H1 (cell line): Measurements from ENCODE around the gene EMC10. TPM values are rescaled to one million over a fixed set of nuclear protein-coding genes. Genes with fewer than 3 reads are reported as not detected.

Experiments
- CTCF ChIA-PET: fragments of 300-600 bp; sonication (Branson Sonifier 250); formaldehyde crosslinking; loops from one replicate; lab custom pipeline; 2021; ENCODE audit not compliant: partially characterized antibody; lab: Charles Lee
- POLR2A ChIA-PET: fragments of 300-600 bp; sonication (Branson Sonifier 250); formaldehyde crosslinking; loops from one replicate; lab custom pipeline; 2021; ENCODE audit warnings: inconsistent platforms; ENCODE audit not compliant: partially characterized antibody; lab: Charles Lee
- DNase-seq, 2 experiments: peaks; one replicate each; pipeline versions ENCODE4 v3.0.0 to v3.0.0-alpha.2; 2010 to 2022; ENCODE audit warnings: low spot score in 2 of 2, low read depth in 1 of 2, mixed read lengths in 1 of 2
- FAIRE-seq: peaks from 2 replicates; lab custom pipeline; 2011; peaks lifted over from hg19 to GRCh38; lab: Jason Lieb, UNC
- H2AFZ ChIP-seq: 2 replicates; pipeline ENCODE4 v1.8.1; 2012; ENCODE audit warnings: low read length, inconsistent platforms
- H2AK5ac ChIP-seq: 2 replicates; pipeline ENCODE4 v1.6.1; 2013; ENCODE audit warnings: low read depth, low read length
- H2BK120ac ChIP-seq: replicated peaks from 2 replicates; pipeline ENCODE3; 2013; ENCODE audit warnings: low read depth, low read length, inconsistent platforms
- H2BK12ac ChIP-seq: 2 replicates; pipeline ENCODE4 v1.6.1; 2013; ENCODE audit warnings: low read depth, low read length
- H2BK15ac ChIP-seq: 2 replicates; pipeline ENCODE4 v1.6.1; 2013; ENCODE audit warnings: low read length
- H2BK20ac ChIP-seq: 2 replicates; pipeline ENCODE4 v1.6.1; 2013; ENCODE audit warnings: low read length
- H2BK5ac ChIP-seq: 2 replicates; pipeline ENCODE4 v1.6.1; 2013; ENCODE audit warnings: low read depth, low read length
- H3K14ac ChIP-seq: 2 replicates; pipeline ENCODE4 v1.6.1; 2013; ENCODE audit warnings: inconsistent platforms; ENCODE audit not compliant: insufficient read length
- H3K18ac ChIP-seq: 2 replicates; pipeline ENCODE4 v1.6.1; 2013; ENCODE audit warnings: low read length; ENCODE audit errors: extremely low read depth
- H3K23ac ChIP-seq: 2 replicates; pipeline ENCODE4 v1.6.1; 2013; ENCODE audit warnings: inconsistent platforms; ENCODE audit not compliant: insufficient read length
- H3K23me2 ChIP-seq: 2 replicates; pipeline ENCODE4 v1.6.1; 2013; ENCODE audit warnings: low read depth, low read length
- H3K27ac ChIP-seq: 2 replicates; pipeline ENCODE4 v1.6.1; 2011; ENCODE audit warnings: low read depth, low read length, inconsistent platforms
- H3K27me3 ChIP-seq, 4 experiments: replicated peaks in 1 of 4; 1 replicate in 1 of 4; 2 replicates in 3 of 4; pipeline versions ENCODE4 v1.6.1 to v1.8.1; 2011 to 2013; ENCODE audit warnings: low read length in 3 of 4, mild to moderate bottlenecking in 3 of 4, inconsistent platforms in 2 of 4, mixed read lengths in 2 of 4, moderate library complexity in 1 of 4; ENCODE audit not compliant: control insufficient read depth in 3 of 4, insufficient read depth in 3 of 4; ENCODE audit errors: extremely low read depth in 1 of 4
- H3K36me3 ChIP-seq, 4 experiments: 2 replicates each; pipeline versions ENCODE4 v1.6.1 to v1.8.1; 2011 to 2013; ENCODE audit warnings: mild to moderate bottlenecking in 4 of 4, low read length in 3 of 4, moderate library complexity in 2 of 4, control low read depth in 1 of 4, inconsistent platforms in 1 of 4; ENCODE audit not compliant: insufficient read depth in 4 of 4, control insufficient read depth in 2 of 4
- H3K4ac ChIP-seq: replicated peaks from 2 replicates; pipeline ENCODE3; 2013; ENCODE audit warnings: low read length, low read depth, mixed read lengths, inconsistent platforms; ENCODE audit not compliant: insufficient read length
- H3K4me1 ChIP-seq, 4 experiments: replicated peaks in 1 of 4; 1 replicate in 1 of 4; 2 replicates in 3 of 4; pipeline versions ENCODE4 v1.6.1 to v1.8.1; 2011 to 2013; ENCODE audit warnings: low read length in 3 of 4, inconsistent platforms in 2 of 4, mixed read lengths in 1 of 4; ENCODE audit not compliant: insufficient read depth in 4 of 4, control insufficient read depth in 3 of 4
- H3K4me2 ChIP-seq, 2 experiments: 2 replicates each; pipeline versions ENCODE4 v1.6.1 to v1.8.1; 2011 to 2013; ENCODE audit warnings: low read depth in 2 of 2, low read length in 2 of 2, control low read depth in 1 of 2, inconsistent platforms in 1 of 2, mild to moderate bottlenecking in 1 of 2; ENCODE audit not compliant: insufficient read depth in 1 of 2
- H3K4me3 ChIP-seq, 4 experiments: fragments of 200-600, 300-600 bp in 1 of 4; sonication (generic), shearing (Covaris generic), sonication (Bioruptor Twin) in 1 of 4; 2 replicates each; pipeline versions ENCODE4 v1.5.1 to v1.8.1; 2011 to 2016; ENCODE audit warnings: low read length in 4 of 4, low read depth in 3 of 4, control low read depth in 2 of 4, inconsistent platforms in 2 of 4, mild to moderate bottlenecking in 2 of 4, mixed read lengths in 1 of 4, moderate library complexity in 1 of 4; ENCODE audit not compliant: insufficient read depth in 2 of 4; ENCODE audit errors: extremely low read depth in 1 of 4
- H3K56ac ChIP-seq: replicated peaks from 2 replicates; pipeline ENCODE3; 2013; ENCODE audit warnings: low read depth, mild to moderate bottlenecking, mixed read lengths, low read length, inconsistent platforms; ENCODE audit not compliant: insufficient read length
- H3K79me1 ChIP-seq: 2 replicates; pipeline ENCODE4 v1.6.1; 2013; ENCODE audit warnings: low read depth, low read length, control low read depth
- H3K79me2 ChIP-seq, 2 experiments: 2 replicates each; pipeline versions ENCODE4 v1.6.1 to v1.8.1; 2012 to 2013; ENCODE audit warnings: low read length in 2 of 2, mild to moderate bottlenecking in 2 of 2, inconsistent platforms in 1 of 2; ENCODE audit not compliant: insufficient read depth in 2 of 2, control insufficient read depth in 1 of 2
- H3K9ac ChIP-seq, 4 experiments: replicated peaks in 1 of 4; 1 replicate in 1 of 4; 2 replicates in 3 of 4; pipeline versions ENCODE4 v1.6.1 to v1.8.1; 2011 to 2013; ENCODE audit warnings: low read depth in 3 of 4, low read length in 3 of 4, control low read depth in 2 of 4, mild to moderate bottlenecking in 2 of 4, moderate library complexity in 2 of 4, inconsistent platforms in 1 of 4; ENCODE audit errors: extremely low read depth in 1 of 4
- H3K9me3 ChIP-seq, 2 experiments: 2 replicates each; pipeline versions ENCODE4 v1.6.1 to v1.8.1; 2012 to 2013; ENCODE audit warnings: mild to moderate bottlenecking in 2 of 2, moderate library complexity in 2 of 2, control low read depth in 1 of 2, inconsistent platforms in 1 of 2, low read depth in 1 of 2, low read length in 1 of 2, mixed read lengths in 1 of 2; ENCODE audit not compliant: insufficient read depth in 2 of 2
- H4K20me1 ChIP-seq, 2 experiments: replicated peaks in 1 of 2; 2 replicates each; pipeline versions ENCODE3 to v1.8.1; 2011 to 2013; ENCODE audit warnings: inconsistent platforms in 2 of 2, low read length in 2 of 2, mild to moderate bottlenecking in 1 of 2; ENCODE audit not compliant: insufficient read depth in 2 of 2, control insufficient read depth in 1 of 2
- H4K5ac ChIP-seq: 2 replicates; pipeline ENCODE4 v1.6.1; 2013; ENCODE audit warnings: low read length, low read depth, mixed read lengths, inconsistent platforms; ENCODE audit not compliant: insufficient read length
- H4K8ac ChIP-seq: 2 replicates; pipeline ENCODE4 v1.8.0; 2013; ENCODE audit warnings: mild to moderate bottlenecking, moderate library complexity, low read length, inconsistent platforms; ENCODE audit not compliant: insufficient read depth; ENCODE audit errors: extremely low read depth
- H4K91ac ChIP-seq: replicated peaks from 2 replicates; pipeline ENCODE3; 2013; ENCODE audit warnings: low read length, mixed read lengths, inconsistent platforms; ENCODE audit not compliant: insufficient read length
- CTCF ChIP-seq, 3 experiments: IDR thresholded peaks; 1 replicate in 2 of 3; 2 replicates in 1 of 3; pipeline versions ENCODE4 v1.5.1 to v1.6.1; 2011; ENCODE audit warnings: low read length in 3 of 3, mild to moderate bottlenecking in 3 of 3, inconsistent platforms in 2 of 3, low read depth in 1 of 3, moderate library complexity in 1 of 3; ENCODE audit not compliant: insufficient read depth in 1 of 3; ENCODE audit errors: control extremely low read depth in 1 of 3
- E2F6 ChIP-seq: IDR thresholded peaks from 2 replicates; pipeline ENCODE4 v1.6.1; 2012; ENCODE audit warnings: inconsistent platforms
- RAD21 ChIP-seq, 2 experiments: IDR thresholded peaks in 1 of 2; conservative IDR thresholded peaks in 1 of 2; 2 replicates each; pipeline ENCODE4 v1.6.1; 2011; ENCODE audit warnings: low read depth in 2 of 2, low read length in 2 of 2, improper control_type of control experiment in 1 of 2, inconsistent platforms in 1 of 2, mild to moderate bottlenecking in 1 of 2, moderate library complexity in 1 of 2
- WGBS, 2 experiments: shearing (Covaris generic) in 1 of 2; methylation state at CpG; one replicate each; pipeline versions ENCODE4 v1.1.6 to v1.1.7; 2013 to 2015; ENCODE audit warnings: low lambda C conversion rate in 2 of 2, mixed read lengths in 2 of 2, inconsistent platforms in 1 of 2, low coverage in 1 of 2, missing lambda C conversion rate in 1 of 2; ENCODE audit not compliant: insufficient replicate concordance in 2 of 2, insufficient coverage in 1 of 2, insufficient read length in 1 of 2; ENCODE audit errors: extremely low coverage in 1 of 2, missing lambda C conversion rate in 1 of 2; 5-methylcytosine and 5-hydroxymethylcytosine counted together
- polyA plus RNA-seq, 7 experiments: library from polyadenylated mRNA; depleted of rRNA in 3 of 7; stranded (reverse) in 5 of 7; unstranded in 2 of 7; fragments of >200 nt in 5 of 7; fragments of 200-250 nt in 2 of 7; gene quantifications; 1 replicate in 5 of 7; 2 replicates in 1 of 7; 4 replicates in 1 of 7; pipeline versions ENCODE4 v1.2.1 to v1.2.3, GENCODE V29; 2011 to 2013; ENCODE audit warnings: missing spikeins in 2 of 7, mixed read lengths in 2 of 7
- total RNA-seq: library from RNA; stranded (reverse); fragmentation: NEBNext Ultra II Directional; extraction: Animal tissue kit (Norgen Biotek cat#: 25700); gene quantifications from 2 replicates; pipeline ENCODE4 v1.2.1, GENCODE V29; 2021

The EMC10 gene
- total and polyA plus RNA-seq, 2 of the 8 experiments (the other 6 are each of a cell fraction or from before 2014, with no cell fraction given): 77.6 to 103 TPM

- Histone ChIP-seq H4K20me1 (peaks cover 0 to 4% of the 10 kb centered on the region in 2 experiments), H3K79me1 (no peaks in the 10 kb centered on the region), H3K4ac (no peak overlapping the region), H3K14ac (no peak overlapping the region), H3K27ac (no peak overlapping the region), H3K18ac (no peak overlapping the region), H2BK20ac (no peak overlapping the region), H3K23ac (no peak overlapping the region), H2BK120ac (no peak overlapping the region), H4K91ac (no peak overlapping the region), H3K4me2 (no peak overlapping the region), H4K8ac (no peak overlapping the region), H3K79me2 (no peaks in the 10 kb centered on the region), H2AFZ (no peak overlapping the region), H3K56ac (no peak overlapping the region), H3K9me3 (peaks cover 0 to 3% of the 10 kb centered on the region in 2 experiments; a peak in 1 of 4 replicates), H2AK5ac (no peak overlapping the region), H2BK5ac (no peak overlapping the region), H2BK12ac (no peak overlapping the region), H3K36me3 (0 out of 8 replicates have a peak, but pooled peaks cover 0 to 3% (median 0%) of the 10 kb centered on the region in 4 experiments), H3K4me3 (no peak overlapping the region), H2BK15ac (peak overlapping the region; percentile 46; the same call in 1 of the 2 replicates), H3K9ac (no peak overlapping the region; a peak in 1 of 7 replicates), H3K23me2 (no peaks in the 10 kb centered on the region; the same call in 1 of the 2 replicates), H3K27me3 (no peaks in the 10 kb centered on the region), H4K5ac (no peak overlapping the region), H3K4me1 (no peaks in the 10 kb centered on the region)
- CTCF ChIA-PET: interaction anchor here (0.6 to 17.1 kb wide), 38 partner anchors 10 to 270 kb away, joined by 3 to 269 read pairs (median 7); partner anchors contain the start of genes ASPDH, JOSD2, NR1H2 and POLD1
- POLR2A ChIA-PET: interaction anchor here (1.3 to 2.0 kb wide), 3 partner anchors 19 to 243 kb away, joined by 3 to 8 read pairs (median 4); no protein-coding TSS in a partner anchor
- DNase-seq (no peak), FAIRE-seq (no peak)
- TF ChIP-seq RAD21 (IDR thresholded peaks at IDR 0.05 in 1 of 2, conservative IDR thresholded peaks at IDR 0.05 in 1 of 2; ENCODE audit: low read depth in 2 of 2, low read length in 2 of 2) (0 out of 4 replicates have a peak, but pooled peaks of 1 of the 2 experiments have one; percentile 4), CTCF (IDR thresholded peaks at IDR 0.05; ENCODE audit: control extremely low read depth in 1 of 3, insufficient read depth in 1 of 3, low read depth in 1 of 3, low read length in 3 of 3) (peak in 2 of 3 experiments; percentile 27 to 34; a peak in 2 of 4 replicates), E2F6 (no peak)
- WGBS, 2 experiments: 87% methylated on average over 16 of the region's 16 CpGs; no CpG with 5 or more reads in 1 of the 2 experiments
These were observed 60.5 kb downstream of the EMC10 start for GRCh38 chr19:50536662-50537305.
